GM18868 (cell line): ENCODE measurements around the gene HHIPL2.
A peak's percentile ranks its signal among the peaks of the same experiment; 100 is the strongest.

Source experiments
- ATAC-seq: cut with Tn5 transposase; IDR thresholded peaks from one replicate; pipeline ENCODE4 v1.9.1; 2021; ENCODE audit warnings: mild to moderate bottlenecking, moderate library complexity; ENCODE audit not compliant: unreplicated experiment

Gene HHIPL2

DNA sequence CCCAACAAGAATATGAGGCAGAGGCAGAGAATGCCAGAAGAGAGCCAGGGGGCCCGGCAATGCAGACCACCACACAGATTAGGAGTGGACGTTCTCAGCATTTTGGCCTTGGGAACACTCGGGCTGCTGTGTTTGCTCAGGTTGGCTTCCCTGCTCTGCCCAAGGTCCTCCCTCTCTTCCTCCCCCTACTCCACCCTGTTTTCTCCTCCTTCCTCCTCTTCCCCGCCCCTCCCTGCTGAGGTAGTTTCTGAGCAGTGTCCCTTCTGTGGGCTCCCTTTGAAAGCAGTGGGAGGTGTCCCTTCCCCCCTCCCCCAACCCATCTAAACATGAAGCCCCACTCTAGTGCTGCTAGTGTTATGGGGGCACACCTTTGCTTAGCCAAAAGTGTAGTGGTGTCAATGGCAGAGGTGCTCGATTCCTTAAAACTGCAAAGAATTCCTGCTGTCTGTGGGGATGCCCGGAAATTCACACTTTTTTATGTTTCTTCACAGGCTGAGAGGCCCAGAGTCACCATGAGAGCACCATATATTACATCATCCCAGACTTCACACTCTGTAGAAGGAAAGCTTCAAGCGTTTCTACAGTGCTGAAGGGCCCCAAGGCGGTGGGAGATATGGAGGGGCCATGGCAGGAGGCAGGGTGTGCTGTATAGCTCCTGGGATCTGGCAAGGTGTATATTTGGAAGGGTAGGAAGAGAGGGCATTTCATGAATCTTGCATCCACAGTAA is at the start of gene HHIPL2:
Gene HHIPL2, minus strand, starts transcription at position 161 of the 728 bp plus-strand sequence. Its CDS starts 60 bp downstream, at position 101.
- no peak for ATAC-seq

DNA sequence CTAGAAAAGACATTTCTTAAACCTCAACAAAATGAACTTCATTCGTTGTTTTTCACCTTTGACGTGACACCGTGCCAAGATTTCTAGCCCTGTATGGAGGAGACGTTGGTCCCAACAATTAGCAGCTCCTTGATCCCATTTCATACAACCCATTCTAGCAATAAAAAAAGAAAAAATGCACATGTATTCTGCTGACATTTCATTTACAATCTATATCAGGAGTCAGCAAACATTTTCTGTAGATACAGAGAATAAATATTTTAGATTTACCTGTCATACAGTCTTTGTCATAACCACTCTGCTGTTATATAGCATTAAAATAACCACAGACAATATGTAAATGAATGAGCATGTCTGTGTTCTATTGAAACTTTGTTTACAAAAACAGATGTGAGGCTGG is 48.8 kb upstream of the HHIPL2 start:
- no peak for ATAC-seq

DNA sequence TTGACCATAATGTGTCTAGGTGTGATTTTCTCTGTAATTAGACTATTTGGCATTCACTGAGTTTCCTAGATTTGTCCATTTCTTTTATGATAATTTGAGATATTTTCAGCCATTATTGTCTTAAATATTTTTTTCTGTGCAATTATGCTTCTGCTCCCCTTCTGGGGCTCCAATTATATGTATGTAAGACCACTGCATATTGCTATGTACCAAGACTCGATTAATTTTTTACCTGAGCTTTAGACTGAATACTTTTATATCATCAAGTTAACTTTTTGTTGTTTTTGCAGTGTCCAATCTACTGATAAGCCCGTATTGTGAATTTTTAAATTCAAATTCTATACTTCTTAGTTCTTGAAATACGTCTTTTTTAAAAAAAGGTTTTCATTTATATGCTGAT is 46.9 kb upstream of the HHIPL2 start:
- no peak for ATAC-seq

DNA sequence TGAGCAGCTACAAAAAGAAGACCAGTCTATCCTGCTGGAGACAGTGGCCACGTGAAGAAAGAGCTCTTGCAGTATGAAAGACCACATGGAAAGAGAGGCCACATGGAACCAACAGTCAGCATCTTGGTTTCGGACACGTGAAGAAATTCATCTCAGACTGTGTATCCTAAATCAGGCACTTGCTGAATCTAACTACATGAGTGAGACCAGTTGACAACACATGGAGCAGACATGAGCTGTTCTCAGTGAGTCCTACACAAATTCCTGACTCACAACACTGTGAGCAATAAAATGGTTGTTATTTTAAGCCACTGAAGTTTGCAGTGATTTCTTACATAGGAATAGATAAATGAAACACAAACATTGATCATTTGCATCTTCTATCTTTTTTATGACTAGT is 44.3 kb upstream of the HHIPL2 start:
- no peak for ATAC-seq

DNA sequence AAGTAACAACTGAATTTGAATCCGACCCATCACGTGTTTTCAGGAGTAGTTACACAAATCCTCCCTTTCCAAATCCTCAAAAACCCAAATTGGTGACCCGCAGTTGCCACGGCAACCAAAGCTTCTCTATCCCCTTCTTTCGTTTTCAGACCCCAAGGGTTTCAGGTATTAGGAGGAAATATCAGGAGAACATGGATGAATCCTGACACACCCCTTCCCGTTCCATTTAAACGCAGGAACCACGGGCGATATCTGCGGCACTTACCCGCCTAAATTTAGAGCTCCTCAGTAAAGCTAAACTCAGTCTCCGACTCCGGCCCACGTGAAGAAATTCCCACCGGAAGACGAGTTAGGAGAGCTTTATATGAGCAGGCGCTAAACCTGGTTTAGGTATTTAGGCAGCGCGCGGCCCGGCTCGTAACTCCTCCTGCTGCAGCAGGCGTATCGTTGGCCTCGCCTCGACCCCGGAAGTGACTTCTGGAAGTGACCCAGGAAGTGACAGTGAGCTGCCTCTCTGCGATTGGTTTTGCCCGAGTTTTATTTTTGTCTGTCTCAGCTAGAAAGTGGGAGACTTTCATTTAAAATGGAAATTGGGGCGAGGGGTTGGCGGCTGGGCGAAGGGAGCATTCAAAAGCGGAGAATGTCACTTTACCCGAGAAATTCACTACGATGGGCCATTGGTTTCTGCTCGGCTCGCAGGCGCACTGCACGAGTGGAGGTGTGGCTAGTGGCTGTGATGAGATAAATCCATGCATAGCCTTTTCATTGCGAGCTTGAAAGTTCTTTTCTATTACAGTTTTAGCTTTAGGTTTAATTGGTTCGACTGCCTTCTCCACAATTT is 41.8 kb upstream of the HHIPL2 start, which contains the start of gene TAF1A:
Gene TAF1A, minus strand, starts transcription at position 472 of the 841 bp plus-strand sequence.
- ATAC-seq, result peak; percentile 100

DNA sequence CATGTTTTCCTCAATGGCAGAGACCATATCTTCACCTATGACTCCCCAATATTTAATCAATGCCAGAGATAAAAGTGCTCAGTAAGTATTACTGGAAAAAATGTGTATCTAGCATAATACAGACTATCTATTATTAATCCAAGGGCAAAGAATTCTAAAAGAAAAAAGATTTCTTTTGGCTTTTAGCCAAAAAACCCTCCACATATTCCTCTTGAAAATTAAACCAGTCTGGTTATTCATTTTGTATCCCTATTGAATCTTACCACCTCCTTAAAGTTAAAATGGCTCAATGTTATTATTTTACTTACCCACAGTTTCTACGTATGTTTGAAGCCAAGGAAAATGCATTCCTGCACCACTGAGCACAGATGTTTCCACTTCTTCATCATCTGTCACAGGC is 40.2 kb upstream of the HHIPL2 start:
- ATAC-seq, result no peak

DNA sequence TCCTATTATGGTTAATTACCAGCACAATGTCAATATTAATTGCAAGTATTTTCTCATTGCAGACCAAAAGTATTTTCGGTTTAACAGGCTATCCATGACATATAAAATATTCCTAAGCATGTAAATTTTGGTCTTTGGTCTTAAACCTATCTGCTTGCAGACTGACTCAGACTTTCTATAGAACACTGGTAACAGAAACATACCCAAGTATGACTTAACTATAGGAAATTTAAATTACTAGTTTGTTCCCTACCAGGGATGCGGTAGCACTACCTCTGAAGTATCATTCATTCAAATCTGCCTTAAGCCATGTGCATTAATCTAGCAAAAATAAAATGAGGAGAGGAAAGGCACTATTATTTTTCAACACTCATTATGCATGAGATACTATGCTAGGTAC is 38.9 kb upstream of the HHIPL2 start:
- no peak for ATAC-seq

DNA sequence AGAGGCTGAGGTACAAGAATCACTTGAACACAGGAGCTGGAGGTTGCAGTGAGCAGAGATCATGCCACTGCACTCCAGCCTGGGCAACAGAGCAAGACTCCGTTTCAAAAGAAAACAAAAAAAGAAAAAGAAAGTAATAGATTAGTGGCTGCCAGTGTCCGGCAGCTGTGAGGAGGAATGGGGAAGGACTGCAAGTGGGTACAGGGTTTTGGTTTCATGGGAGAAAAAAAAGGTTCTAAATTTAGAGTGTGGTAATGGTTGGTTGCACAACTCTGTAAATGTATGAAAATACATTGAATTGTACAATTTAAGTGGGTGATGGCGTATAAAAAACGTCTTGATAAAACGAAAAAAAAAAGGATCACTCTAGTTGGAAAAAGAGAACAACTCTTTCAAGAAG is 35.2 kb upstream of the HHIPL2 start:
- peak; percentile 85 for ATAC-seq

DNA sequence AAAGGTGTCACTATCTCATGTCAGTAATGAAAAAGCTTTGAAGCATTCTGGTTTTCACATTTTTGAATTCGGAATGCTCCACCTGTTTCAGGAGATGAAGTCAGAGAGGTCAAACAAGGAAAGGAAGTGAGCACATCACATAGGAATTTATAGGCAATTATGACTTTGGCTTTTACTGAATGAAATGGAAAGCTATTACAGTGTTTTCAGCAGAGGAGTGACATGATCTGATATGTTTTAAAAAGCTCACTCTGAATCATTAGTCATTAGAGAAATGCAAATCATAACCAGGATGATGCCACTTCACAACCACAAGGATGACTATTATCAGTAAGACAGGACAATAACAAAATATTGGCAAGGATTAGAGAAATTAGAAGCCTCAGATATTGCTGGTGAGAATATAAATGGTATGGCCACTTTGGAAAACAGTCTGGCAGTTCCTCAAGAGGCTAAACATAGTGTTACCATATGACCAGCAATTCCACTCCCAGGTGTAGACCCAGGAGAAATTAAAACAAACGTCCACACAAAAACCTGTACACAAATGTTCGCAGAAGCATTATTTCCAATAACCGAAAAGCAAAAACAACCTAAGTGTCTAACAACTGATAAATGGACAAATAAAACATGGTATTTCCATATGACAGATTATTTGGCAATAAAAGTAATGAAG is 34.3 kb upstream of the HHIPL2 start:
- peak; percentile 68 for ATAC-seq

DNA sequence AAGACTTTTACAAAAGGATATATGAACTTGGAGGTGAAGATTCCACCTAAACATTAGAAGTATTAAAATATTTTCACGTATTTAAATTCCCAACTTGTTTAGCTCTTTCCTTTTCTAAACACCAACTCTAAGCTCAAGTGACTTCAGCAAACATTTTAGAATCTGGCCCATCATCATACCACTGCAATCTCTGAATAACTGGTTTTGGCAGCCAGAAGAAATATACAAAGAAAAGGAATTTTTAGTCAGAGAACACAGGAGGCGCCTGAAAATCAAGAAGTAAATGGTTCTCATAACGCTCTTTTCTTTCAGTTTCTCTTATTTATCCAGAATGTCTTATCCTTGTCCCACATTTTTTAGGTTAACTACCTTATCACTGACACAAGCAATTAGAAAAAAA is 31.4 kb upstream of the HHIPL2 start:
- ATAC-seq, result no peak

DNA sequence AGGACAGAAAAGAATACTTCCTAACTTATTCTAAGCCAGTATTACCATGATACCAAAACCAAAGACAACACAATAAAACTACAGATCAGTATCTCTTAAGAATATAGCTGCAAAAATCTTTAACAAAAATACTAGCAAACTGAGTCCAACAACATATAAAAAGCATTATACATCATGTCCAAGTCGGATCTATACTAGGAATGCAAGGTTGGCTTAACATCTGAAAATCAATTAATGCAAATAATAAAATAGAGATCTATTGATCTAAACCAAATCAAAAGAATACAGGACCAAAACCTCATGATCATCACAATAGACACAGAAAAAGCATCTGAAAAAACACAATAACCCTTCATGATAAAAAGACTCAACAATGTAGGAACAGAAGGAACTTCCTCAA is 22.9 kb upstream of the HHIPL2 start:
- ATAC-seq, result no peak

DNA sequence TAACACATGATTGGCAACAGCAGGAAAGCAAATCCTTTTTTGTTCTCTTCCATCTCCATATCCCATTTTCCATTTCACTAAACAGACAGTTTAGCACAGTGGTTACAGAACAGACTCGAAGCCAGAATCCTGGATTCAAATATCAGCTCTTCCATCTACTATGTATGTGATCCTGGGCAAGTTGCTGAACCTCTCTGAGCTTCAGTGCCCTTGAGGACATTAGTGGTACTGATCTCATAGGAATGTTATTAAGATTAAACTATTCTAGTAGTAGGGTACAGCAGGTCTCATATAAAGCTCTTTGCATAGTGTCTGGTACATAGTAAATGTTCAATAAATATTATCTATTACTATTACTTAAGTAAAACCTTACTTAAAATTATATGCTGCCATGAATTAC is 13.8 kb upstream of the HHIPL2 start:
- ATAC-seq, result no peak

DNA sequence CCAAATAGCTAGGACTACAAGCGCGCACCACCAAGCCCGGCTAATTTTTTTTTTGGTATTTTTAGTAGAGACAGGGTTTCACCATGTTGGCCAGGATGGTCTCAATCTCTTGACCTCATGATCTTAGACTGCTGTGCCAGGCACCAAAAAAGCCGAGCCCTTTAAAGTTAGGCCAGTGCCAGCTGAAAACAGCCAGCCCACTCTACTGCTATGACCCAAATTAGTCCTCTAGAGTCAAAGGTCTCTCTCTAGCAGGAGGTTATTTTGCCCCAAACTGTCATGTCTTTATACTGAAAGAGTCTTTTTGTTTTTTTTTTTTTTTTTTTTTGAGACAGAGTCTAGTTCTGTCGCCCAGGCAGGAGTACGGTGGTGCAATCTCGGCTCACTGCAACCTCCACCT is 9.7 kb upstream of the HHIPL2 start:
- no peak for ATAC-seq

DNA sequence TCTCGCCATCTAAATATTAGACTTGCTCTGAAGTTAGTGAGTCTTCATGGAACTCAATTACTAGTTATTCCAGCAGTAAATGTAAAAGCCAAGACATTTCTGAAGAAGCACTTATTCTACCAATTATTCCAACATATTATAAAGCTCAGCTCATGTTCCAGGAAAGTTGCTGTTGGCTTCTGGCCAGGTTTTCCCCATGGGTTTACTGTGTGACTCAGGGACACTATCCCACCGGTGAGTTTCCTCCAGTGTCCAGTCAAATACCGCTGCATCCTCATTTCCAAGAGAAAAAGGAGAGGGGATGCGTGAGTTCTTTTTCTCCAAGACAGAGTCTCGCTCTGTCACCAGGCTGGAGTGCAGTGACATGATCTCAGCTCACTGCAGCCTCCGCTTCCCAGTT is 9.2 kb upstream of the HHIPL2 start:
- ATAC-seq, result no peak

DNA sequence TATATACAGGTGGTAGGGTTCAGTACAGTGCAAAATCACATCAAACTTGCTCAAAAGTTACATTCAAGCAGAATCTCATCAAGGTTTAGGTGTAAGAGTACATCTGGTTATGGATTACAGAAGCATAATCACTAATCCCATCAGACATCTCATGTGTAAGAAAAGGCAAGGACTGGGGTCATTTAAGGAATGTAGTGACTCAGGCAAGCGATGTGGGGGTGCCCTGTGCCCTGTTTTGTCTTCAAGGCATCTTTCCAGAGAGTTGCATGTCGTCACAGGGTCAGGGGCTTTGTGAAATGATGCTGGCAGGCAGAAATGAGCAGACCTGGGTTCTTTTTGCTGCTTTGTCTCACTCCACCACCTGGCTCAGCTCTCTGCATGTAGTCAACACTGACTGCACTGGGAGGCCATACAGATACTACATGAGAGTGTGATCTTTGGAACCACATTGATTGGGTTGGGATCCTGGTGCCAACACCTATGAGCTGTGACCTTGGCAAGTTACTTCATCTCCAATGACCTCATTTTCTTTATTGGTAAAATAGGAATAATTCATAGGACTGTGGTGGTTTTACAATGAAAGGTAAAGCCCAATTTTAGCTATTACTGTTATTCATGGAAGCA is 8.2 kb upstream of the HHIPL2 start:
- ATAC-seq, result no peak

DNA sequence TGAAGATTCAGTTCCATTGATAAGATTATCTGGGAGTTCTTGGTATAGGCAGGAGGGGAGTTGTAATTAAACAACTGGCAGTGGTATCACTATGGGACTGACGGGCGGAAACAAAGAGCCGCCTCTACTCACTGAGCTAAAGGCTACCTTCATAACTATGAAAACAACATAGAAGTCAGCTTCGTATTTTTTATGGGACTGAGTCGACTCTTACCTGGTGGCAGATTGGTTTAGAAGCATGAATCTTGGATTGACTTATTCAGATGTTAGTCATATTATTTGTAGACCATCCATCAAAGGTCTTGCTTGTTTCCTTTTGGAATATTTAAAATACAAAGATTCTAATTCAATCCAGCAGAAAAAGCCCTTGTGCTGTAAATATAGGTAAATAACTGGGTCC is 6.3 kb upstream of the HHIPL2 start:
- no peak for ATAC-seq

DNA sequence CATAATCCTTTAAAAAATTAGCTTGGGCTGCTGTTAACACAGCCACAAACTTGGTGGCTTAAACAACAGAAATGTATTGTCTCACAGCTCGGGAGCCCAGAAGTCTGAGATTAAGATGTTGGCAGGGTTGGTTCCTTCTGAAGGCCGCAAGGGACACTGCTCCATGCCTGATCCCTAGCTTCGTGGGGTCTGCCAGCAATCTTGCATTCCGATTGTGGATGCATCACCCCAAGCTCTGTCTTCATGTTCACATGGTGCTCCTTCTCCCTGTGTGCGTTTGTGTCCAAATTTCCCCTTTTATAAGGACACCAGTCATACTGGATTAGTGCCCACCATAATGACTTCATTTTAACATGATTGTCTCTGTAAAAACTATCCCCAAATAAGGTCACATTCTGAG is 5.0 kb upstream of the HHIPL2 start:
- ATAC-seq, result no peak

DNA sequence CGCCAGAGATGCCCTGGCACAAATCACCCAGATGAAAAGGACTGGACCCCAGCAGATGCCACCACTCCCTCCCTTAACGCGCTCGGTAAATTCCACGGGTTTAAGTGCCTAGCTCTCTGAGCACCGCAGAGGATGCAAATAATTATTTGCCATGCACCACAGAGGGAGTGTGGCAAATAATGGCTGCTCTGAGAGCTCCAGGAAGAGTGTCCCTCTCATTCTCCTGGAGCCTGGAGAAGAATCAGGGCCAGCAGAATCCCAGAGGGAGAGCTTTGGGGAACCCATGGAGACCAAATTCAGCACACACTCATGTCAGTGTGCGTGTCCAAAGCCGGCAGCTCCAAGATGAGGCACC is 667 bp downstream of the HHIPL2 start:
- no peak for ATAC-seq

DNA sequence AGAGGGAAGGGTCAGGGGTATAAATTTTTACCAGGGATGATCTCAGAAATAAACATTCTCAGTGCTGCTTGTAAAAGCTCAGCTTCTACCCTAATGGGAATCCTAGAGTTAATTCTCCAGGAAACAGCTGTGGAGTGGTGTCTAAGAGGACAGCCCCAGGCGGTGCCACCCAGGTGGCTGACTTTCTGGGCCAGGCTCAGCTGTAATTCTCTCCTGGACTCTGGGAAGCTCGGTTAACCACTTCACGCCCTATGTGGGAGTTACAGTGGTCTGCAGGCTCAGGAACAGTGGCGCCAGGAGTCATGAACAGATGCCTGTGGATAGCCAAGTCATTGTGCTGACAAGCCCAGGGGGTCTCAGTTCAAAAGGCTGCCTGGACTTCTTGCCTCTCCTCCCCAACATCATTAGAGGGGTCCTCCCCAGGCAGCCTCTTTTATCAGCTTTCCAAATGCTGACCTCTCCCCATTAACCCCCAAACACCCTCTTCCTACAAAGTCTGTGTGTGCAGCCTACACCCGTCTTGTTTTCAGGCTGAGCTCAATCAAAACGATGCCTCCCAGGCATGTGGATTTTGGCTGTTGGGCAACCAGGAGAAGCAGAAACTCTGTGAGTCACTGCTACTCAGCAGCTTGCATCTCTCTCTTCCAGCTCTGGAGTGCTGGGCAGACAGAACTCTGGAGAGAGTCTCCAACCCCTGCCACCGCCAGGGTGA is 1.2 kb downstream of the HHIPL2 start:
- no peak for ATAC-seq

DNA sequence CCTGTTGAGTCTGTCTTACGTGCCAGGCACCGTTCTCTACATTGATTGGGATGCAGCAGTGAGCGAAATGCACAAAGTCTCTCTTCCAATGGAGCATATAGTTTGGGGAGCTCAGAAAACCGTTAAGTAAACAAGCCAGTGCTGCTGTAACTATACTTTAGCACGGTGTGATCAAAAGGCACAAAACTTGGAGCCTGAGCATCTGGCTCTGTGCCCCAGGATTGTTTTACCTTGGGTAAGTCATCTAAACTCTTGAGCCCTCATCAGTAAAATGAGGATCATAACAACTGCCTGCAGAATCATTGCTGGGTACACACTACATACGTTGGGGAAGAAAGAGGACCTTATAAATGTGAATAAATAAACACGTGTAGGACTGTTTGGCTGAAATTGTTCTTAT is 1.8 kb downstream of the HHIPL2 start:
- ATAC-seq, result no peak

DNA sequence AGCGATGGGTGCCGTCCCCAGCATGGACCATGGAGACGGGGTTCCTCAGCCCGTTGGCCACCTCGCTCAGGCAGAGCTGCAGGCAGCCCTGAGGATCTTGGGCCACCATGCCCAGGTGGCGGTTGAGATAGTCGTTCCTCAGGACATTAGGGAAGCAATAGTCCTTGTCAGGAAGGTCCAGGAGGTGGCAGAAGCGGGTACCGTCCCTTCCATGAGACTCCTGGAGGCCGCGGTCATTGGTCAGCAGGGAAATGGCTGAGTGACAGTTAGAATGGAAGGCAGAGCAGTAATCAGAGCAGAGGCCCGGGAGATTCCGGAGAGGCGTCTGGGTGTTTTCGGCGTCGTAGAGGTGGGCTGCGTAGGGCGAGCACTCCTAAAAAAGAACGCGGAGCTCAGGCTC is 4.1 kb downstream of the HHIPL2 start:
- ATAC-seq, result no peak
